Stomach (tissue), 9 donors: ENCODE results near the gene KLHL24. TPM values are rescaled to one million over a fixed set of nuclear protein-coding genes. Genes with fewer than 3 reads are reported as not detected.

Experiments used
- DNase-seq, 2 donors: peaks; one replicate each; pipeline versions ENCODE4 v3.0.0 to v3.0.0-alpha.2; 2013 to 2019
- H3K27ac ChIP-seq, 5 donors: fragments of 200-600 bp in 4 of 5; sonication (generic) in 4 of 5; one replicate each; pipeline ENCODE4 v1.5.1; 2013 to 2019; ENCODE audit warnings: mild to moderate bottlenecking in 1 of 5, moderate library complexity in 1 of 5
- H3K27me3 ChIP-seq, 3 donors: fragments of 200-600 bp; sonication (generic); one replicate each; pipeline ENCODE4 v1.5.1; 2017 to 2019; ENCODE audit warnings: mixed run types in 1 of 3
- H3K36me3 ChIP-seq, 4 donors: fragments of 200-600 bp; sonication (generic); 1 replicate in 3 of 4; 2 replicates in 1 of 4; pipeline ENCODE4 v1.5.1; 2016 to 2019
- H3K4me1 ChIP-seq, 4 donors: fragments of 200-600 bp; sonication (generic); one replicate each; pipeline ENCODE4 v1.5.1; 2016 to 2019
- H3K4me3 ChIP-seq, 4 donors: fragments of 200-600 bp; sonication (generic) in 3 of 4; one replicate each; pipeline ENCODE4 v1.5.1; 2016 to 2019; ENCODE audit warnings: mild to moderate bottlenecking in 1 of 4
- H3K9me3 ChIP-seq, 4 donors: fragments of 200-600 bp; sonication (generic); one replicate each; pipeline ENCODE4 v1.5.1; 2016 to 2019
- CTCF ChIP-seq, 7 experiments: fragments of 450-650 bp in 4 of 7; fragments of 200-600 bp in 3 of 7; sonication (generic) in 3 of 7; IDR thresholded peaks; one replicate each; pipeline ENCODE4 v1.5.1; 2016 to 2019; ENCODE audit warnings: antibody characterized with exemption in 7 of 7, control low read depth in 2 of 7, mild to moderate bottlenecking in 1 of 7
- EP300 ChIP-seq: sonication (generic); formaldehyde crosslinking; IDR thresholded peaks from one replicate; pipeline ENCODE4 v1.6.1; 2017; ENCODE audit warnings: antibody characterized with exemption
- POLR2A ChIP-seq, 4 donors: fragments of 450-650 bp; IDR thresholded peaks; one replicate each; pipeline ENCODE4 v1.6.1; 2016; ENCODE audit warnings: antibody characterized with exemption in 4 of 4, control low read depth in 2 of 4, mild to moderate bottlenecking in 1 of 4, moderate library complexity in 1 of 4
- POLR2AphosphoS5 ChIP-seq, 3 donors: sonication (generic); formaldehyde crosslinking; IDR thresholded peaks; one replicate each; pipeline ENCODE4 v1.6.1; 2016; ENCODE audit warnings: antibody characterized with exemption in 3 of 3
- WGBS, 5 donors: extraction: QIAGEN DNeasy Blood & Tissue Kit in 3 of 5; methylation state at CpG; one replicate each; pipeline versions ENCODE4 v1.1.5 to v1.1.7; 2013 to 2018; 5-methylcytosine and 5-hydroxymethylcytosine counted together
- intact Hi-C: fragments of 100-400 bp; cut with DNase I; formaldehyde crosslinking; loops from one replicate; pipeline ENCODE4 v1.15.1; 2023; ENCODE audit warnings: low total_unique reads
- polyA plus RNA-seq, 3 donors: library from polyadenylated mRNA; stranded (reverse); fragments of 200-250 nt; gene quantifications; one replicate each; pipeline ENCODE4 v1.2.3, GENCODE V29; 2013
- total RNA-seq, 5 donors: library from RNA; depleted of rRNA; stranded (reverse); fragments of >200 nt; gene quantifications; one replicate each; pipeline versions ENCODE4 v1.1.0 to v1.2.3, GENCODE V29; 2014 to 2016
- donor health status: healthy with polysubstance abuse.
- donor health status: Bipolar disorder and iron deficiency.
- donor health status: healthy.

Gene KLHL24
- total and polyA plus RNA-seq, 8 donors, result 5.2 to 186 (median 28.2) TPM

- intact Hi-C loops, result no loop called here
- H3K36me3 ChIP-seq, result peaks cover 0 to 46% (median 13%) of the 10 kb centered on the region in 4 donors
- H3K27me3 ChIP-seq, result no peaks in the 10 kb centered on the region
- TF ChIP-seq EP300 (no peak), CTCF (IDR thresholded peaks at IDR 0.05) (no peak), POLR2AphosphoS5 (IDR thresholded peaks at IDR 0.05) (no peak), POLR2A (IDR thresholded peaks at IDR 0.05) (no peak)
- H3K4me1 ChIP-seq, result peaks cover 7 to 57% (median 22%) of the 10 kb centered on the region in 4 donors
- H3K9me3 ChIP-seq, result no peaks in the 10 kb centered on the region
- H3K4me3 ChIP-seq, result no peak overlapping the region
- no peak overlapping the region for H3K27ac ChIP-seq
- 40 to 79% (median 55%) methylated on average over 1 of the region's 1 CpG for WGBS, 5 donors
- no peak for DNase-seq
Observed at GRCh38 chr3:183644244-183644643, 8.8 kb downstream of the KLHL24 start.

- Histone ChIP-seq H3K9me3 (no peaks in the 10 kb centered on the region), H3K4me1 (peaks cover 7 to 47% (median 22%) of the 10 kb centered on the region in 4 donors), H3K27me3 (no peaks in the 10 kb centered on the region), H3K4me3 (no peak overlapping the region), H3K27ac (no peak overlapping the region), H3K36me3 (peaks cover 2 to 56% (median 17%) of the 10 kb centered on the region in 4 donors)
- DNase-seq, result no peak
- WGBS, 5 donors, result 87 to 99% (median 99%) methylated on average over 2 of the region's 2 CpGs
- no peak for TF ChIP-seq CTCF (IDR thresholded peaks at IDR 0.05)
- intact Hi-C loops, result no loop called here
Observed at GRCh38 chr3:183645254-183645653, 9.8 kb downstream of the KLHL24 start.

GRCh38 chr3:183650554-183650953, 15.1 kb downstream of the KLHL24 start:
- H3K27ac ChIP-seq, result no peak overlapping the region
- no peak overlapping the region for H3K4me3 ChIP-seq
- H3K36me3 ChIP-seq, result peaks cover 33 to 94% (median 66%) of the 10 kb centered on the region in 4 donors
- TF ChIP-seq CTCF (IDR thresholded peaks at IDR 0.05) (no peak), EP300 (no peak), POLR2A (IDR thresholded peaks at IDR 0.05) (no peak), POLR2AphosphoS5 (IDR thresholded peaks at IDR 0.05) (no peak)
- intact Hi-C loops, result no loop called here
- no peaks in the 10 kb centered on the region for H3K27me3 ChIP-seq
- DNase-seq, result no peak
- peaks cover 9 to 49% (median 22%) of the 10 kb centered on the region in 4 donors for H3K9me3 ChIP-seq
- H3K4me1 ChIP-seq, result no peaks in the 10 kb centered on the region
- WGBS, 5 donors, result 96 to 98% (median 96%) methylated on average over 4 of the region's 4 CpGs

GRCh38 chr3:183653209-183654064, 18.0 kb downstream of the KLHL24 start:
- Histone ChIP-seq H3K27me3 (no peaks in the 10 kb centered on the region), H3K4me1 (peaks cover 0 to 7% (median 0%) of the 10 kb centered on the region in 4 donors), H3K4me3 (no peak overlapping the region), H3K27ac (no peak overlapping the region), H3K36me3 (peaks cover 30 to 94% (median 72%) of the 10 kb centered on the region in 4 donors), H3K9me3 (peaks cover 9 to 50% (median 22%) of the 10 kb centered on the region in 4 donors)
- TF ChIP-seq EP300, result no peak
- no peak for TF ChIP-seq POLR2AphosphoS5 (IDR thresholded peaks at IDR 0.05)
- no peak for TF ChIP-seq POLR2A (IDR thresholded peaks at IDR 0.05)
- TF ChIP-seq CTCF (IDR thresholded peaks at IDR 0.05), result no peak
- intact Hi-C loops, result no loop called here
- 81 to 98% (median 94%) methylated on average over 6 of the region's 6 CpGs for WGBS, 5 donors
- DNase-seq, result no peak
